PC-3 (cell line): Measurements from ENCODE around the gene RMDN2.

Source experiments
- CTCF ChIP-seq: fragments of 300-600 bp; sonication (generic); conservative IDR thresholded peaks from 2 replicates; pipeline ENCODE4 v1.5.1; 2017; ENCODE audit warnings: antibody characterized with exemption, low read depth, mild to moderate bottlenecking, low read length
- EZH2 ChIP-seq: fragments of 300-600 bp; sonication (generic); IDR thresholded peaks from one replicate; pipeline ENCODE4 v1.6.1; 2017; ENCODE audit warnings: antibody characterized with exemption, mild to moderate bottlenecking, low read length; ENCODE audit not compliant: unreplicated experiment
- EZH2phosphoT487 ChIP-seq: fragments of 300-600 bp; sonication (generic); IDR thresholded peaks from 2 replicates; pipeline ENCODE4 v1.6.1; 2018; ENCODE audit warnings: mild to moderate bottlenecking, antibody characterized with exemption, low read length, borderline replicate concordance

- TF ChIP-seq CTCF (no peak), EZH2phosphoT487 (no peak), EZH2 (no peak)
Observed at GRCh38 chr2:37875403-37875906, 49.6 kb upstream of the RMDN2 start.
